GM21447 (cell line): ENCODE data around the gene PRODH.
"Not testable (repeated sequence)": the region's sequence is repeated elsewhere in the genome, so short reads cannot be mapped to it uniquely, and the experiment has no call there.

Source experiments
- ATAC-seq: cut with Tn5 transposase; IDR thresholded peaks from one replicate; pipeline ENCODE4 v1.9.1; 2021; ENCODE audit not compliant: unreplicated experiment

Gene PRODH

DNA sequence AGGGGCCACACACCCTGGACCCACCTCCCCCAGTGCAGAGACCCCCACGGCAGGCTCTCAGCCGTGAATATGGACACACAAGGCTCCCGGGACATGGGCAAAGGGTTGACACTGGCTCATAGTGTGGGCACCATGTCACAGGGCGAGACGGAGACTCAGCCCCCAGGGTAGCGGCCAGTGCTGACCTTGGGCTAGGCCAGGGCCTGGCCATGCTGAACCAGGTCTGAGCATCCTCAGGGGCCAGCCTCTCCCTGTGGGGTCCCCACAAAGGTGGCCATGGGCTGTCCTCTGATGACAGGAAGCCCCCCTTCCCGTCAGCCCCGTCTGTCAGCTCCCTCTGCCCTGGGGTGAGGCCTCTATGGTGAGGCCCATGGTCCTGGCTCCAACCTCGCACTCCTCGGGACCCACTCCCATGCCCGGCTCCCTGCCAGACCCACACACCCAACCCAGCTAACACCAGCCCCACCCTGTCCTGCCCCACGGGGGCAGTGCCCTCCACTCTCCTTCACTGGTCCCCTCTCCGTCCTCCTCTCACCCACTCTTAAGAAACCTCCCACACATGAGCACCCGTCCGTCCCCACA is 19.0 kb upstream of the PRODH start:
- ATAC-seq: no peak

DNA sequence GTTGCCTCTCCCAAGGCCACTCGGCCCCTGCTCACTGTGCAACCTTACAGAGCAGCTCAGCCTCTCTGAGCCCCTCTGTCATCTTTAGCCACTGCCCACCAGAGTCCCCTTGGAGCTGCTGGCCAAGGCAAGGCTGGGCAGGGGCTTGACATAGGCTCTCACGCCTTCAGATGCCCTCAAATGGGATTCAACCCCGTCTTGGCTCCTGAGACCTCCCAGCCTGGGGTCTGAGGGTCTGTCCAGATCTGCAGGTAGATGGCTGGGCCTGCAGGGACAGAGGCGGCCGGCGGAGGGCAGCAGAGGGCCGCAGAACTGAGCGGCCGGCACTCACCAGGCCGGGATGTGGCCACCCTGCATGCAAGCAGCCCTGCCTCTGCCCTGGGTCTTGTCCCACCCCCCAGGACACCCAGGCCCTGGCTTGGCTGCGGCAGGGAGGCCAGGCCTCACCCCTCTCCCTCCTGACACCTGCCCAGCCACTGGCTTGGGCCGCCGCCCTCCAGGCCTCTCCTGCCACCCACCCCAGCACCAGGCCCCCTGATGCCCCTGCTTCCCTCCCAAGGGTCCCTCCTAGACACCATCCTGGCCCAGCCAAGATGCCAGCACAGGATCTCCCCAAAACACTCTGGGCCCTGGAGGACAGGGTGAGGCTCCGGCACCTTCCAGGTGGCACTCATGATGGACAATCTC is 18.4 kb upstream of the PRODH start:
- ATAC-seq: not testable (repeated sequence)

DNA sequence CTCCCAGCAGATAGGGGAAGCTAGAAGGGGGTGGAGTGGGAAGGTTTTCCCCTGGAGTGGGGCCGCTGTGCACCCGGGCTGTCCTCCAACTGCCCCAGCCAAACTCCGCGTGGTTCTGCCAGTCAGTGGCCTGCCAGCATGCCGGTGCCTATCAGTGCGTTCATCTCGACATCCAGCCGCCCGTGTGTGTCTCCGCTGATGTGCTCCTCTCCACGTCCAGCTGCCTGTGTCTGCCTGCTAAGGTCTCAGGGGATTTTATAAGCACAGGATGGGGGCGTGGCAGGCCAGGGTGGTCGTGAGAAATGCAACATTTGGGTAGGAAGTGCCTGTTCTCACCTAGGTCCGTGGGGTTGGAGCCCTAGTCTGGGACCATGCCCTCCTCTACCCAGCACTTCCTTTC is 17.0 kb upstream of the PRODH start:
- ATAC-seq: not testable (repeated sequence)

DNA sequence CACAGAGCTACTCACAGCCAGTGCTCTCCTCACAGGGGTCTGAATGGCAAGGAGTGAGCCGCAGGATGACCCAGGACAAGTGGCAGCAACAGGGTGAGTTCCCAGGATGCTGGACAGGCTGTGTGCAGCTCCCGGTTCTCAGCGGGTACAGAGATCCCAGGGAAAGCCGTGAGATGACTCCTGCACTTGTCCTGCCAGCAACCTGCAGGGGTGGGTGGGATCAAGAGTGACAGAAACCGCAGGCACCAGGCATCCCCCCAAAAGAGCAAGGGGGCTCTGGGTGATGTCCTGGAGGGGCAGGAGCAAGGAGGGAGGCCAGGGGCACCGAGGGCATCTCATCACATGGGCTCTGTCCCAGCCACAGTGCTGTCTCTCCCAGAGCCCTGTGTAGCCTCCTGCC is 15.9 kb upstream of the PRODH start:
- no peak for ATAC-seq

DNA sequence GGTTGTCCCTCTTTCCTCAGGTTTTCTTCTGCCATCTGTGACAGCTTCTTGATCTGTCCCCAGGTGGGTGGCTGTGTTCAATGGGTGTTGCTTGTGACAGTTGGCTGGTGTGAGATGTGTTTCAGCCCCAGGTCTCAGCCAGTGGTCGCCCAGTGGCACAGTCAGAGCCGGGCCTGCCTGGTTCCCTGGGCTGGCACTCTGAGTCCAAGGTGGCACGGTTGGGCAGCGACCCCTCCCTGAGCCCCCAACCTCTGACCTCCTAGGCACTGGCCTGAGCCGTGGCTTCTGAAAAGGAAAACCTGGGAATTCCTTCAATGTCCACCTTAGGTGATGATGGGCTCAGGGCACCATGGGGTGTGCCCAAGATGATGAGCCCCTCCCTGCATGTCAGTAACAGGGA is 14.0 kb upstream of the PRODH start:
- ATAC-seq: no peak

DNA sequence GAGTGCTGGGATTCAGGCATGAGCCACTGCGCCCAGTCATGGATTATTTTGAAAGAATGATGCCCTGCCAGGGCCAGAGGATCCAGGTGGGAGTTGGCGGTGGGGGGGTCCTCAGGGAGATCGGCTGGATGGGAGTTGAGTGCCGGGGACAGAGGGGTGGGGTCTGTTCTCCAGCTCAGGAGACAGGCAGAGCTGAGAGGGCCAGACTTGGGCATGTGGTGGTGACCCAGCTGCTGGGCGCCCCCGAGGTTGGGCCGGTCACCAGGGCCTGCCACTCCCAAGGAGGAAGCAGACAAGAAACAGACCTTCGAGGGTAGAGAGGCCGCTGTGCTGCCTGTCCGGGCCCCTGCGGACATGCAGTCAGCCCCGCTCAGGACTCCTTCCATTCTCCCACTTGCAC is 11.8 kb upstream of the PRODH start:
- ATAC-seq: no peak

DNA sequence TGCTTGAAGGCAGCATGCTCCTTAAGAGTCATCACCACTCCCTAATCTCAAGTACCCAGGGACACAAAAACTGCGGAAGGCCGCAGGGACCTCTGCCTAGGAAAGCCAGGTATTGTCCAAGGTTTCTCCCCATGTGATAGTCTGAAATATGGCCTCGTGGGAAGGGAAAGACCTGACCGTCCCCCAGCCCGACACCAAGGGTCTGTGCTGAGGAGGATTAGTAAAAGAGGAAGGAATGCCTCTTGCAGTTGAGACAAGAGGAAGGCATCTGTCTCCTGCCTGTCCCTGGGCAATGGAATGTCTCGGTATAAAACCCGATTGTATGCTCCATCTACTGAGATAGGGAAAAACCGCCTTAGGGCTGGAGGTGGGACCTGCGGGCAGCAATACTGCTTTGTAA is 11.0 kb upstream of the PRODH start:
- ATAC-seq: not testable (repeated sequence)

DNA sequence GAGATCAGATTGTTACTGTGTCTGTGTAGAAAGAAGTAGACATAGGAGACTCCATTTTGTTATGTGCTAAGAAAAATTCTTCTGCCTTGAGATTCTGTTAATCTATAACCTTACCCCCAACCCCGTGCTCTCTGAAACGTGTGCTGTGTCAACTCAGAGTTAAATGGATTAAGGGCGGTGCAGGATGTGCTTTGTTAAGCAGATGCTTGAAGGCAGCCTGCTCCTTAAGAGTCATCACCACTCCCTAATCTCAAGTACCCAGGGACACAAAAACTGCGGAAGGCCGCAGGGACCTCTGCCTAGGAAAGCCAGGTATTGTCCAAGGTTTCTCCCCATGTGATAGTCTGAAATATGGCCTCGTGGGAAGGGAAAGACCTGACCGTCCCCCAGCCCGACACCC is 2.6 kb upstream of the PRODH start:
- ATAC-seq: not testable (repeated sequence)

DNA sequence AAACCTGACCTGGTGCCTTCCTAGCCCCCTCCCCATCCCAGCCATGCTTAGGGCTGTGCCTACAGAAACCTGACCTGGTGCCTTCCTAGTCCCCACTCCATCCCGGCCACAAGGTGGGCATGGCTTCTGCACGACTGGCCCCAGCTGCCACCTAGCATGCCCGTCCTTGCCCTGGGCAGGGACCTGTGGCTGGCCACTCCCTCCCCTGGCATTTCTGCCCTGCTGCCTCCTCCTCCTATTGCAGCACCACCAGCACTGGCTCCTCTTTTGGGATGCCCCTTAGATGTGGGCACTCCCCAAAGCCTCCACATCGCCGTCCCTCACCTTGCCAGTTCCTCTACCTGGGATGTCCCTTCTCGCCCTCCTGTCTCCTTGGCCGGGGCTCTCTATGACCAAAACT is 1.4 kb downstream of the PRODH start:
- not testable (repeated sequence) for ATAC-seq

DNA sequence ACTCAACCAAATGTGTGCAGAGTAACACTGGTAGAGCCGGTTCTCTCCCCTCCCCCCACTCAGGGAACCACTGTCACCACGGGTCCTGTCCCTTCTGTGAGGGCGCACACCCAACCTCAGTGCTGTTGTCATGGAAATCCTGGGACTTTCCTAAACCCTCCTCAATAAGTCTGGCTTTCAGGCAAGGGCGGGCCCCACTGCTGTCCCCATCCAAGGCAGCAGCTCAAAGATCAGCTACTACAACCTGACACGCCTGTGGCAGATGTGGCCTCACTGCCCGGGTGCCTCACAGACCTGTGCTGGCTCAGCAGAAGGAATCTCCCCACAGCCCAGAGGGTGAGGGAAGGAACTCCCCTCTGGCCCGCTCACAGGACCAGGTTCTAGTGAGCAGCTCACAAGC is 2.2 kb downstream of the PRODH start:
- ATAC-seq: no peak

DNA sequence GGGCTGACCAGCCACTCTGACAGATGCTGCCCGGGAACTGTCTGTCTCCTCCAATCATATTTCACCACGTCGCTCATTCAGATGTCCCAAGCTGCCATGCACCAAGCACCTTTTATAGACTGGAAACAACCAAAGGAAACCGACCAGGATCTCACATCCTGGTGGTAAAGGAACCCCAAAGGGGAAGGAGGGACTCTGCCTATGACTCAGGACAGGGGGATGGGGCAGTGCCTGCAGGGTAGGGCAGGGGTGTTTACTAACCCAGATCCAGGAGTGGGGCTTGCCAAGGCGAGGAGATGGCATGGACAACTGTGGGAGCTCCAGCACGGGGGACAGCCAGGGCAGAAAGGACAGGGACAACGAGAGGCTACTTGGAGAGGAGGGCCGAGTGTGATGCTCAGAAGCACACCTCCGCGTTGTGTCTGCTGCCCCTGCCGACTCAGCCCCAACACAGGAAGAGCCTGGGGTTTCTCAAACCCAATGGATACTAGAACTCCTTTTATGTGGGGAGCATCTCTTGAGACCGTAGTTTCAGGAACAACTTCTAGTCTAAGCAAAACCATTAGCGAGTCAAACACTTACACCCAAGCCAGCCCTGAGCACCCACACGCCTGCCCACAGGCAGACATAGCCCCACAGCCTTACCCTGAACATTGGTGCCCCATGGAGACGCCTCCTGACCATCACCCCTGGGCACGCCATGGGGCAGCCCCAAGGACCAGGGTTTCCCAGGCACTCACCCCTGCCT is 4.0 kb downstream of the PRODH start:
- ATAC-seq: no peak

DNA sequence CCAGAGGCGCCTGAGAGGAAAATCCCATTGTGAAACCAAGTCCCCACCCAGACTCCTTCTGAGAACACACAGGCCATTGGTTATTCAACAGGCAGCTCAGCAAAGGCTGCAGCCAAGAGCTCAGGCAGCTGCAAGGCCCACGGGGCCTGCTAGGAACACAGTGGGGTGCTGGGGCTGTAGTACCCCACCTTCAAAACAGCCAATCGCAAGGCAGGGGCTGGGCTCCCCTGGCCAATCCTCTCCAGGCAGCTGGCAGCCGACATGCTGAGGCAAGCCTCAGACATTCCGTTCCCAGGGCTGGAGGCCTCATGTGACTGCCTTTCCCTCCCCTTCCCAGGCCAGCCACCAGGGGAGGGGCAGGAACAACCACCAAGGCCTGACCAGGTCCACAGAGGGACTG is 6.6 kb downstream of the PRODH start:
- ATAC-seq: no peak

DNA sequence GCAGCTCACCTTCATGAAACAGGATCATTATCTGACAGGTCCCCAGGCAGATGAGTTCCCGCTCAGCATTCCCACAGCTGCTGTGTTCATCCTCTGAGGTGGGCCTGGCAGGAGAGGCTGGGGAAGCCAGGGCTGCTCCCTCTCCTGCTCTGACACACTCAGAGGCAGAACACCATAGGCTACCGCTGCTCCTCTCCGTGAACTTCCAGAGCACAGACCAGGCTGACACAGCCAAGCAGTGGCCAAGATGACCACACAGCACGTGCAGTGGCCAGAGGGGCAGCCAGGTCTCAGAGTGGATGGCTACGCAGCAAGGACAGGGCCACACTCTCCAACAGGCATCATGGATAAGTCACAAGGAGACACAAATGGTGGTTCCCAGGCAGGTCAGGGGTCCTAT is 8.5 kb downstream of the PRODH start:
- no peak for ATAC-seq

DNA sequence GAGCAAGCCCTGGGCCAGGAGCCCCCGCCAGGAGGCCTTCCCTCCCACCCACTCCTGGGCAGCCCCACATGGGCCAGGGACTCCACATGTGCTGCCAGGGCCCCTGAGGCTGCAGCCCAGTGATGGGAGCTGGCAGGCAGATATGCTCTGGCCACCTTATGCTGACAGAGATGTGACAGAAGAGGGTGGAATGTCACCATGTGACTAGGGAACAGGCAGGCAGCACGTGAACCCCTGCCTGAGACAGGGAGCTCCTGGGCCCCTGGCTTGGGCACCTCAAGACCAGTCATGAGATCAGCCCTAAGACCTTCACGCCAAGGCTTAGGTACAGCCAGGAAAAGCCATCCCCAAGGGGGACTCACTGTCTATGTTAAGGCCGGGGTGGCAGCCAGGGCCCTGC is 9.1 kb downstream of the PRODH start:
- no peak for ATAC-seq

DNA sequence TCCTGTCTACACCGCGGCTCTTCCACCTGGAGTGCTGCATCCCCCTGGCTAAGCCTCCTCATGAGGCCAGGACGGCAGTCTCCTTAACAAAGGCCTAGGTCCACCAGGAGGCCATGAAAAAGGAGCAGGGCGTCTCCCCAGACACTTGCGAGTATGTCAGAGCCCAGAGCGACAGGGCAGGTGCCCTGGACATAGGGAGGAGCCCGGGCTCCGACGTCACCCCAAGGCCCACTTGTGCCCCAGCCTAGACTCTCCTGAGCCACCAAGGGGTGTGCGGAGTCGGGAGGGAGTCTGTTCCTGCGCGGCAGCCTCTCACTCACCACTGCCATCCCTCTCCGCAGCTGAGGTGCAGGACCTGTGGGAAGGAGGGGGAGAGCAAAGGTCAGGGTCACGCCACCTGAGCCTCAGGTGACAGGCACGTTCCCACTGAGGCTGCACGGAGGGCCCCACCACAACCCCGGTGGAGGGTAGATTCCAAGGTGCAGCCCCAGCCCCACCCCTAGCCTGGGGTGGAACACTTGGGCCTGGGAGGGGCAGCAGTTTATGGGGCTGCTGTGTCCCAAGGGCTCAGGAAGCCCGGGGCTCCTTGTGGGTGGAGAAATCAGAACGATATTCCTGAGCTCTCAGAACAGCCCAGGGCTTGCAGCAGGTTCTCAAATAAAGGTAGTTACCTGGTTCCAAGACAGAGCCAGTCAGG is 10.6 kb downstream of the PRODH start:
- no peak for ATAC-seq

DNA sequence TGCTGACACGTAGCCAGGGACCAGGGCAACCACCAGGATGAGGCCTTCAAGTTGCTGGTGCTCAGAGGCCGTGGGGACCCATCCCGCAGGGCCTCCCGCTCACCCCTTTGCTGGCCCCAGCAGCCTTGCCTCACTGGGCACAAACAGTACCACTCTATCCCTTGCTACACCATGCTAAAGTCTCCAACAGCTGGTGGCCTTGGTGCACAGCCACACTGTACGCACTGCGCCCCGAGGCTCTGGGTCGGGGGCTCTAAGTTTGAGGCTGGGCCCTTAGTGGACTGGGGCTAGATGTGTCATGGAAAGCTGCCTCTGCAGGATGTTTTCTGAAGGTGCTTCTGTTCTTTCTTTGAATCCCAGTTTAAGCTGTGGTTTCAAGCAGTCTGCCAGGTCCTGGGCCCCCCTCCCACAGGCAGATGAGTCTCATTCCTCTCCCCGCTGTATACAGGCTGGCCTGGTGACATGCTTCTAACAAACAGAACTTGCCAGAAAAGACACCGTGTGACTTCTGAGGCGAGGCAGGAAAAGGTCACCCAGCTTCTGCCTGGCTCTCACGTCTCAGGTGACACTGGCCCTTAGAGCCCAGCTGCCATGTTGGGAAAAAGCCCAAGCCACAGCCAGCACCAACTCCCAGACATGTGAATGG is 15.7 kb downstream of the PRODH start:
- not testable (repeated sequence) for ATAC-seq

DNA sequence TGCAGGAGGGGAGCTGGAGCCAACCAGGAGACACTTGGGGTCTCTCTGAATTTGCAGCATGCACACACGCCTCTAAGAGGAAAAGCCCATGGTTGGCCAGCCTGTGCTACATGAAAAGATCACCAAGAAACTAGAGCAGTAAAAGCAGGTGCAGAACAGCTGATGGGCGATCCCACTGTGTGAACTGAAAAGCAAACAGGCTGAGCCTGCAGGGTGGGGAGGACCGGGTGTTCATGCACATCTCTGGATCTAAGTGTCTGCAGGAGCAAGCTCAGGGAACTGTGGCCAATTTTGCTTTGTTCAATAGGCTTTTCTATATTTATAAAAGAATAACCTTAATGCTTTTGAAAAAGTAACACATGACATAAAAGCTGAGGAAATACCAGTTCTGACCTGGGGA is 18.3 kb downstream of the PRODH start:
- not testable (repeated sequence) for ATAC-seq

DNA sequence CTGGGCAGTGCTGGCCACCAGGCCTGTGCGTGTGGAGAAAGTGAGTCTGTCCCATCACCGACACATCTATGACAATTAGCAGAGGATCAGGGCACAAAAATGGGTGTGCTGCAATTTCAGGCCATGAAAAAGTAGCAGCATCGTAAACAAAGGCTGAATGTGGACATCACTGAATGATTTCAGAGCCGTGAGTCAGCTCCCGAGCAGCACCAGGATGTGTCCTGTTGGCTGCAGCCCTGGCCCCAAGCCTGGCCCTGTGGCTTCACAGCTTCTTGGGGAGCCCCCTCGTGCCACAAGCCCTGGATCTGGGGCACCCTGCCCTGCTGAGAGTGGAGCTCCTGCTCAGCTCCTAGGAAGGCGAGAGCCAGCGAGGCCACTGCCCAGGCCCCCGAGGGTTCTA is 20.5 kb downstream of the PRODH start:
- not testable (repeated sequence) for ATAC-seq

DNA sequence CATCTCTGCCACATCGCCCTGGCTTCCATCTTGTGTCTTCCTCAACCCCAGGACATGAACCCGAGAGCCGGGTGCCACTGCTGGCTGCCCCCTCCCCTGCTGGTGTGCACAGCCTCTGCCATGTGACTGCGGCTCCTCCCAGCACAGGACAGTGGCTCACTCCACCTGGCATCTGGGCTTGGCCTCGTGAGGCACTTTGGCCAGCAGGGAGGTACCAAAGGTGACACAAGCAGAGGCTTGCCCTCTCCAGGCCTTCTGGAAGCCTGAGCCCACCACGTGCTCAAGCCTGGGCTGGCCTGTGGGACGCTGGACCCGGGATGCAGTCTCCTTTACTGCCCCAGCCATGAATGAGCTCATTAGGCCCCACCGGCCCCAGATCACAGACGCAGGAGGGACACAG is 21.5 kb downstream of the PRODH start:
- ATAC-seq: not testable (repeated sequence)

DNA sequence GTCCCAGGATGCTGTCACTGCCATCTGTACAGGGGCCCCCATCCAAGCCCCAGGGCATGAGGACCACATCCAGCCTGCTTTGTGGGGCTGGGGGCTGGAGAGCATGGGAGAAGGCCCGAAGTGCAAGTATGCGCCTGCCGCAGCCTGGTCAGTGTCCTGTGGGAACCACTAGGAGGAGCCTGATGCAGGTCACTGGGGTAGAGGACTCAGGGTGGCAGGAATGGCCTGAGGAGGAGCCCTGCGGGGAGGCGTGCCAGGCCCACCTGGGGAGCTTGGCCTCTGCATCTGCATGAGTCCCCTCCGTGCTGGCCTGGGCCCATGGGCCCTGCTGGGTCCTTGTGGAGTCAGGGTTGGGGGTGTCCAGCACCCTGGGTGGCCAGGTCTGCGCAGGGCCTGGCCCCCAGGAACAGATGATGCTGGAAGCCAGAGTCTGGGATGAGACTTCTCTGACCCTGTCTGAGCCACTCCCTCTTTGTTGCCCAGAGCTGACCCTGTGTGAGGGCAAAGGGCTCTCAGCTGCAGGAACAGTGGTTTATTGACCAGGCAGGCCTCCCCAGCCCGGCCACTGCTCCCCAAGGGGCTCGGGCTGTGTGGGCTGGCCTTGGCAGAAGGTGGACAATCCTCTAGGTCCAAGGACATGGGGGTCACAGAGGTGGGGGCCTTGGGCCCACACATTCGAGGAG is 23.7 kb downstream of the PRODH start:
- not testable (repeated sequence) for ATAC-seq

DNA sequence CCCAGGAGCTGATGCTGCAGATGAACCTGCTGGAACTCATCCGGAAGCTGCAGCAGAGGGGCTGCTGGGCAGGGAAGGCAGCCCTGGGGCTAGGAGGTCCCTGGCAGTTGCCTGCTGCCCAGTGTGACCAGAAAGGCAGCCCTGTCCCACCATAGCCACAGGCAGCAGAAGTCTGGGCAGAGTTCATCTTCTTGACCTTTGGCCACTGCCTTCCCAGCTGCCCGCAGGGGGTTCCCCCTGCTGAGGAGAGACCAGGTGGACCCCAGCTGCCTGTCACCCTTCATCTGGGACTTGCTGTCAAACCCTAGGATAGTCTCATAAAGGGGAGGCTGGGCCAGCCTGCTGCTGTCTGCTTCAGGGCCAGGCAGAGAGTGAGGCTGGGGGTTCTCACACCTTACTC is 24.6 kb downstream of the PRODH start:
- not testable (repeated sequence) for ATAC-seq
